Left renal cortex interstitium (tissue), 4 donors: ENCODE measurements around the gene ANKS3. TPM values are rescaled to one million over a fixed set of nuclear protein-coding genes. Genes with fewer than 3 reads are reported as not detected.
"Not testable (repeated sequence)": the region's sequence is repeated elsewhere in the genome, so short reads cannot be mapped to it uniquely, and the experiment has no call there.

Experiments
- DNase-seq, 4 donors: peaks; one replicate each; pipeline ENCODE4 v3.0.0-alpha.2; 2013; ENCODE audit warnings: low read depth in 4 of 4, low spot score in 2 of 4, missing footprints in 1 of 4
- polyA plus RNA-seq, 4 donors: library from polyadenylated mRNA; unstranded; fragments of 120-200 nt; gene quantifications; one replicate each; pipeline ENCODE4 v1.2.1, GENCODE V29; 2013; ENCODE audit not compliant: insufficient read length in 4 of 4

ANKS3 gene
- polyA plus RNA-seq, 4 donors = 18.2 to 38.7 (median 30.3) TPM

DNA sequence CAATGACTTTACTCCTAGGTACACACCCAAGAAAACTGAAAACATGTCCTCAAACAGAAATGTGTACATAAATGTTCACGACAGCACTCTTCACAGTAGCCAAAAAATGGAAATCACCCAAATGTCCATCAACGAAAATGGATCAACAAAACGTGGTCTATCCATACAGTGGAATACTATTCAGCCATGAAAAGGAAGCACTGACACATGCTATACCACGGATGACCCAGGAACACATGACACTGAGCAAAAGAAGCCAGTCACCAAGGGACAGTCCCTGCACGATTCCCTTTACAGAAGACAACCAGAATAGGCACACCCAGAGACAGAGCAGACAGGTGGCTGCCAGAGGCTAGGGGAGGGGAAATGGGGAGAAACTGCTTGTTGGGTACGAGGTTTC lies 21.6 kb upstream of the ANKS3 start:
- DNase-seq = no peak

DNA sequence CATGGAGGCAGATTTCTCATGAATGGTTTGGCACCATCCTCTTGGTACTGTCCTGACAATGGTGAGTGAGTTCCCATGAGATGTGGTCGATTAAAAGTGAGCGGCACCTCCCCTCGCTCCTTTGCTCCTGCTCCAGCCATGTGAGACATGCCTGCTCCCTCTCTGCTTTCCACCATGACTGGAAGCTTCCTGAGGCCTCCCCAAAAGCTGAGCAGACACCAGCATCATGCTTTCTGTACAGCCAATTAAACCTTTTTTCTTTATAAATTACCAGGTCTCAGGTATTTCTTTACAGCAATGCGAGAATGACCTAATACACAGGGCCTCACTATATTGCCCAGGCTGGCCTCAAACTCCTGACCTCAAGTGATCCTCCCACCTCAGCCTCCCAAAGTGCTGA lies 20.8 kb upstream of the ANKS3 start:
- DNase-seq = no peak

DNA sequence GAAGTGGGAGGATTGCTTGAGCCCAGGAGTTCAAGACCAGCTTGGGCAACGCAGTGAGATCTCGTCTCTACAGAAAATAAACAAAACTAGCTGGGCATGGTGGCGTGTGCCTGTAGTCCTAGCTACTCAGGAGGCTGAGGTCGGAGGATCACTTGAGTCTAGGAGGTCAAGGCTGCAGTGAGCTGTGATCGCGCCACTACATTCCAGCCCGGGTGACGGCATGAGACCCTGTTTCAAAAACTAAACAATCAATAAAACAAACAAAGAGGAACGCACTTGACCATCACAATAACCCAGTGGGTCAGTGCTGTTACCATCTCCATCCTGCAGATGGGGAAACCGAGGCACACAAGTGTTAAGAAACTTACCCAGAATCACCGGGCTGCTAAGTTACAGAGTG lies 19.2 kb upstream of the ANKS3 start:
- DNase-seq = no peak

DNA sequence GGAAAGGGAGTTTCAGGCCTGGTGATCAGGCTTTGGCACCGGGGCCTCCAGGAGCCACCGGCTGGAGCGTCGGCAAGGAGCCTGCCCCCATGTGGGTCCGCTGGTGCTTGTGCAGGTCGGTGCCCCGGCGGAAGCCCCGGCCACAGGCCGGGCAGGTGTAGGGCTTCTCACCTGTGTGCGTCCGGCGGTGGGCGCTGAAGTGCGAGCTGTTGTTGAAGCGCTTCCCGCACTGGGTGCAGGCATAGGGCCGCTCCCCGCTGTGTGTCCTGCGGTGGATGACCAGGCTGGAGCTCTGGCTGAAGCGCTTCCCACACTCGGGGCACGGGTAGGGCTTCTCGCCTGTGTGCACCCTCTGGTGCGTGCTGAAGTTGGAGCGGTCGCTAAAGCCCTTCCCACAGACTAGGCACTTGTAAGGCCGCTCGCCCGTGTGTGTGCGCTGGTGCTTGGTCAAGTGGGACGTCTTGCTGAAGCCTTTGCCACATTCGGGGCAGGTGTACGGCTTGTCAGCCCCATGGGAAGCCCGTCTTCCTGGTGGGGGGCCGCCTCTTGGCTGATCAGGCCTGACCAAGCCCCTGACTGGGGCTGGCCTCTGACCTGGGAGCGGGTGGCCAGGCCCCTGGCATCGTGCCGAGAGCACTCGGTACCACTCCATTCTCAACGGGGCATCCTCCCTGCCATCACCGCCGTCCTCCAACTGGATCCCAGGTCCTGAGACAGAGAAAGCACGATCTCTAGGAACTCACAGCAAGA lies 18.5 kb upstream of the ANKS3 start:
- no peak for DNase-seq

DNA sequence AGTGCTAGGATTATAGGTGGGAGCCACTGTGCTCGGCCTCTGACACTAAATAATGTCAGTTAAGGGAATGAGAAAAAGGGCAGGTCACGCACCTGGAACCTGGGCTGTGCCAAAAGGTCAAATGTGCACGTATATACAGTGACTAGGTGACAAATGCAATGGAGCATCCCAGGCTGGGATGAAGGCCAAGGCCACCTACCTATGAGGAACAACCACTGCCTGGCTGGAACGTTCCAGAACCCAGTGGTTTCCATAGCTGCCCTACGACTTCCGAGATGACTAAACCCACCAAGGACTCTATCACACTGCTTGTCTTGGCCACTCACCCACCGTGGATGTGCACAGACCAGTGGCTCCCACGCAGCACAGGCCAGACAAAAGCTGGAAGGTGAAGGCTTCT lies 16.8 kb upstream of the ANKS3 start:
- no peak for DNase-seq

DNA sequence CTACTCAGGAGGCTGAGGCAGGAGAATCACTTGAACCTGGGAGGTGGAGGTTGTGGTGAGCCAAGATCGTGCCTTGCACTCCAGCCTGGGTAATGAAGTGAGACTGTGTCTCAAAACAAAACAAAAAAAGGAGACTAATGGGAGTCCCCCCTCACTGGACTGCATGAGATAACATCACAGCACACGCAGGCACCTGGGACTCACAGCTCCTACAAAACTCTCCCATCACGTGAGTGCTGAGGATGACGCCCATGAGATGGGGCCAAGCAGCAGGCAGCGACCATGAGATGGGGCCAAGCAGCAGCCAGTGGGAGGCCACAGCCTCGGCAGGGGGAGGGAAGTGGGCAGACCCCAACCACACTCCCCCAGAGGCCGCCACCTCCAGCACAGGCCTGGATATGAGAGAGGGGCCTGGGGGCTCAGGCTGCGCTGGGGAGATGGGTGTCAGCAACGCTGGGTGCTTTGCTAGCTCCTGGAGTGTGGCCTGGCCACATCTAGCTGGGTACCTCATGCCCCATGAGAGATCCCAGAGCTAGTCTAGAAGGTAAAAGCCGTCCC lies 15.7 kb upstream of the ANKS3 start:
- no peak for DNase-seq

DNA sequence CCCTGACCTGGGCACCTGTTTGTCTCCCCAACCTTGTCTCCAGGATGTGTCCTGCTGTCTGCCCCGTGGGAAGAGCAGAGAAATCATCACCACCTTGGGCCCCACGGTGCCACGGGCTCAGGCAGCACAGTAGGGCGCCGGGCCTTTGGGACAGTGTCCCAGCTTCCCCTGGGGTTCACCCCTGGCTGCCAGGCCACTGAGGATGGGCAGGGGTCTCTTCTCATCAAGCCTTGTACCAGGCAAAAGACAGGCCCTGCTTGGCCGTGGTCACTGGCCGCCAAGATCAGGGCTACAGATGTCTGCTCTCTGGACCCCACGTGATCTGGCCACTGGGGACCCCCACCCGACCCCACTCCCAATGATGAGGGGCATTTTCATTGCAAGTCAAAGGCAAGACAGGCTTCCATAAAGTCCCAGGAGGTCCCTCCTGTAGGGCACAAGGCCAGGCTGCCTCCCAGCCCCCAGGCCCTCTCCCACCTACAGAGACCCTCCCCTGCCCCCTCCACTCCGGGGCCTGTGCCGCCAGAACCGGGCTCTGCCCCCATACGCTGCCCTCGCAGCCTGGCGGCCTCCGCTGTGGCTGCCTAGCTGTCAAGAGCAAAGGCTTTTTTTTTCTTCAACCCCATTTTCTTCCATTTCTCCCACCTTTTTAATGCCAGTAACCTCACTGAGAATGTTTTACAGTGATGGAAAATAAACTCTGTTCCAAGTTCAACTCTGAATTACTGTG lies 14.8 kb upstream of the ANKS3 start:
- DNase-seq = no peak

DNA sequence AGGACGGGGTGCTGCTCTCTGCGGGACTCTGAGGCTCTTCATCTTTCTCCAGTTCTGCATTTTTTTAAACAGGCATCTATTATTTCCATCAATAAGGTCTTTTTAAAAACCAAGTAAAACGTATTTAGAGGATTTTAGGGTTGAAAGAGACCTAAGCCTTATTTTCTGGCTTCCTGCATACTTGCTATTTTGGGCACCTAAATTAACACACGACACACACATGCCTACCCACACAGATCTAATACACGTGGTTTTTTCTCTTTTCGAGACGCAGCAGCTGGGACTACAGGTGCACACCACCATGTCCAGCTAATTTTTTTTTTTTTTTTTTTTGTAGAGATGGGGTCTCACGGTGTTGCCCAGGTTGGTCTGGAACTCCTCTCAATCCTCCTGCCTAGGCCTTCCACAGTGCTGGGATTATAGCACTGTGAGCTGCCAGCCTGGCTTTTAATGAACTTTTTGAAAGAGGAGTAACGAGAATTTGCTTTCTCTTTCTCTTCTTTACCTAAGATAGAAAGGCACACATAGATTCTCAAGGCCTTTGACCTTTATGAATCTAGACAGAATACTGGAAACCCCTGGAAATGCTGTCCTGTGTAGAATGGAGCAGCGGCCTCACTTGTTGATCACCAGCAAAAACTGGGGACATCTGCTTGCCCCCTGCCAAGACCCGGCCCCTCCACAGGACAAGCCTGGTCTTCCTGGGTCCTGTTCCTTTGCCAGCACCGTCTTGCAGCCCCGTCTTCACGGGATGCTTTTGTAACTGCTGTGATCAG lies 14.0 kb upstream of the ANKS3 start:
- no peak for DNase-seq

DNA sequence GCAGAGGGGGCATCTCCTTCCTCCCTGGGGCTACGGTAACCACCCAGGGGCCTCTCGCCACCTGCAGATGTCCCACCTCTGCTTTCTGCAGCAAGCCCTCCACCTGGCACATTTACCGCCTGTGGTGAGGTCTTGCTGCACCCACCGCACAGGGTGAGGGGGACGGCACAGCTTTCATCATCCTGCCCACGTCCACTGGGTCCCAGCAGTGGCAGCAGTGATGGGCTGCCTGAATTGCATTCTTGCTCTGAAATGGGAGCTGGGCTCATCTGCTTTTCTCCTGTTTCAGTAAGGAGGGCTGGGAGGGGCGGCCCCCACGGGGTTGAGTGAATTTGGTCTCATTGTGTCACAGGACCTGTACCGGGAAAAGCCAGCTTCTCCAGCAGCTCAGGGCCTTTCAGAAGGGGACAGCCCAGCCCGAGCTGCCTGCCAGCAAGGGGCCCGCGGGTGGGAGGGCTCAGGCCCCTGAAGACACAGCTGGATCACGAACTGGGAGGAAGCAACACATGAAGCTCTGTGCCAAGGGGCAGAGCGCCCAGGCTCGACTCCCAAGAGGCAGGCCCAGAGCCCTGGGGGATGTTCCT lies 13.0 kb upstream of the ANKS3 start:
- DNase-seq = no peak

DNA sequence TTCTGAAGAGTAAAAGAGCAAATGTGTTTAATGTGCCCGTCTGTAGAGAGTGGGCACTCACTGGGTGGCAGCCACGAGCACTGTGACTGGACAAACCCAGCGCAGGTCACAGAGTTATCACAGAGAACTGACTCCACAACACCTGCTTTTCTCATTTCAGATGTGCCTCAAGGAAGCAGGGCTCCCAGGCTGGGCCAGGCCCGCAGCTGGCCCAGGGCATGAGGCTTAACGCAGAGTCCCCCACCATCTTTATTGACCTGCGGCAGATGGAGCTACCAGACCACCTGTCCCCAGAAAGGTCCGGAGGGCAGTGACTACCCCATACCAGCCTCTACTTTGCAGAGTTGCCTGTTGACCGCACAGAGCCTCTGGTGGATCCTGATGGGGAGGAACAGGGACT lies 12.1 kb upstream of the ANKS3 start:
- no peak for DNase-seq

DNA sequence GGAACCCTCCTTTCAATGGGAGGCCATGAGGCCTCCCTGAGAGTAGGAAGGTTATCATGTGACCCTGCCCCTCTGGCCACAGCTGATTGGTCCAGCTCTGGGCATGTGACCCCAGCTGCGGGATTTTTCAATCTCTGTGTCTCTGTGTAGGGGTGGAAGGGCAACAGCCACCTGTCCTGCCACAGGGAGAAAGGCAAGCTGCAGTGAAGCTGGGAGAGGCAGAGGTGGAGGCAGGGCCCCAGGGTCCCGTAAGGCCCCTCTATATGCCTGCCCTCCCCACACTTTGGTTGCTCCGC lies 11.2 kb upstream of the ANKS3 start:
- no peak for DNase-seq

DNA sequence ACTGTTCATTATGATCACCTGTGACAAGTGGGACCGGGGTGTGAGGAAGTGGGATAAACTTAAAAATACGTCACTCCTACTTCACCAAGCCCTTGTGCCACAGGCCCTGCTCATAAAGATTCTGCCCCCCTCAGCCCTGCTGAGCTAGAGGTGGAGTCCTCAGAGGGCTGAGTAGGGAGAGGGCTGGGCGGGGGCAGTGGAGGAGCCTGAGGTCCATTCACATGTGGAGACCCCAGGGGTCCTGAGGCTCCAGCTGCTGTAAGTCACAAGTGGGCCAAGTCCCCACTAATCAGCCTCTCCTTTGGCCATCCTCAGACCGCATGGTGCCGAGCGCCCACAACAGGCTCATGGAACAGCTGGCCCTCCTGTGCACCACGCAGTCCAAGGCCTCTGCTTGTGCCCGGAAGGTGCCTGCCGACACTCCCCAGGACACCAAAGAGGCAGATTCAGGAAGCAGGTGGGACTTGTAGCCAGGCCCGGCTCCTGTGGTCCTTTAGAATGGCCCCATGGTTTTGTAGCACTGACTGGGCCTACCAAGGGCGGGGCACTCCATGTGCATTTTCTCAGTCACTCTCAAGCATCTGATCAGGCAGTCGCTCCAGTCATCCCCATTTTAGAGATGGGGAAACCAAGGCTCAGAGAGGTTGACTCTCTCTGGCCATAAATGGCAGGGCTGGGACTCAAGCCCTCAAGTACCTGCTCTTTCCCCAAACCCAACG lies 10.6 kb upstream of the ANKS3 start:
- DNase-seq = no peak

DNA sequence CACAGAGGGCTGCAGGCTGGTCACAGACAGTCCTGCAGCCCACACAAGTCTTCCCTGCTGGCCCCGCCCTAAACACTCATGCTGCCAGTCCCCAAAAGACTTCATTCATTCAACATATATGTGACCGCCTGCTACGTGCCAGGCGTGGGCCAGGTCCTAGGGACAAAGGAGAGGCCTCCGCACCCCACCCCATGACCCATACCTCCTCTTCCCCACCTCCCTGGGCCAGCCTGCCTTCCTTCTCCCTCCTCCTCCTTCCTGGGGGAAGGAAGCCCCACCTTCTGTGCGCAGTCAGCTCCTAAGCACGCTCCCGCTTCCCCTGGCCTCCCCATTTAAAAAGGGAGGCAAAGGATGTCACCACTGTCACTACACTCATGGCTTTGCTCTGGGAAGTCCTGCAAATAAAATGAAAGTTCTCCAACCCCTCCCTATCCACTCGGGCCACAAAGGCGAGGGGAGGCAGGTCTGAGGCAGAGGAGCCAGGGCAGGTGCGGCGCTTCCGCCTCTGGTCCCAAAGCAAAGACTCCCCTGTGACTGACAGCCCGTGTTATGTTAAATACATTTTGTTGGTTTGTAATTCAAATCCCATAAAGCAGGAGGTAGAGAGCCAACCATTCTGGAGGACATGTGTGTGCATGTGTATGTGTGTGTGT lies 9.3 kb upstream of the ANKS3 start:
- DNase-seq = no peak

DNA sequence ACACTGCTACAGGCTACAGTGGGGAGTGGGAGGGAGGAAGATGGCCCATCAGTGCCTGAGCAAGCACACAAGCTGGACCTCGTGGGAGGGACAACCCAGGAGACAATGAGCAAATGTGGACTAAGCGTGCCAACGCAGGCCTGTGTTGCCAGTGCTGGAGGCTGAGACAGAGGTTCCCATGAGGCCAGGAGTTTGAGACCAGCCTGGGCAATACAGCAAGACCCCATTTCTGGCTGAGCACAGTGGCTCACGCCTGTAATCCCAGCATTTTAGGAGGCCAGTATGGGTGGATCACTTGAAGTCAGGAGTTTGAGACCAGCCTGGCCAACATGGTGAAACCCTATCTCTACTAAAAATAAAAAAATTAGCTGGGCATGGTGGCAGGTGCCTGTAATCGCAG lies 4.3 kb upstream of the ANKS3 start:
- DNase-seq = not testable (repeated sequence)

DNA sequence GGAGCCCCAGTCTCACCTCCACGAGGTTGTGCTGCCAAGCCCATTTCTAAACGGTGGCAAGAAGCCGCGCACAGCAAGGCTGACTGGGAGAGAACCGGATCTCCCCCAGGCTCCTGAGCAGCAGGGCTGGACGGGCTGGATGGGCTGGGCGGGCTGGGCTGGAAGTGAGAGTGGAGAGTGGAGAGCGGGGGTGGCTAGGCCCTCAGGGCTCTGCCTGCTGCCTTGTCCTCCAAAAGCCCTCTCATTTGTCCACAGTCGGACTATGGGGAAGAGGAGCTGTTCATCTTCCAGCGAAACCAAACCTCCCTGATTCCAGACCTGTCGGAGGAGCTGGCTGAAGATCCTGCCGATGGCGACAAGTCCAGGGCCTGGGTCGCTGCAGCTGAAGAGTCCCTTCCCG lies 3.5 kb upstream of the ANKS3 start:
- no peak for DNase-seq

DNA sequence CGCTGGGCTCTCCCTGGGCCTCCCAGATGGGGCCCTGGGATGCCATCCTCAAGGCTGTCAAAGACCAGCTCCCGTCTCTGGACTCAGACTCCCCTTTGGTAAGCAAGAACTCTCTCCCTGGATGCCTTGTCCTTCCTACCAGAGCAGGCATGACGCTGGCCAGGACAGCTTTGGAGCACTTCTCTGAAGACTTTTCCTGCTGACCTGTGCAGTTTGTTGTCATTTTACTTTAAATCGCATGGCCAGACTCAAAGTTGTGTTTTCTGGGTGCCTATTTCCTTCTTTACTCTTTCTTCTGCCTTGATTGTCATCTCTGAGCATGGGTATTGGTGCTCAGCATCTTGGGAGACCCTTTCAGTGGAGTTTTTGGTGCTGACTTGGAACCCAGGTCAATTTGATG lies 2.5 kb upstream of the ANKS3 start:
- no peak for DNase-seq

DNA sequence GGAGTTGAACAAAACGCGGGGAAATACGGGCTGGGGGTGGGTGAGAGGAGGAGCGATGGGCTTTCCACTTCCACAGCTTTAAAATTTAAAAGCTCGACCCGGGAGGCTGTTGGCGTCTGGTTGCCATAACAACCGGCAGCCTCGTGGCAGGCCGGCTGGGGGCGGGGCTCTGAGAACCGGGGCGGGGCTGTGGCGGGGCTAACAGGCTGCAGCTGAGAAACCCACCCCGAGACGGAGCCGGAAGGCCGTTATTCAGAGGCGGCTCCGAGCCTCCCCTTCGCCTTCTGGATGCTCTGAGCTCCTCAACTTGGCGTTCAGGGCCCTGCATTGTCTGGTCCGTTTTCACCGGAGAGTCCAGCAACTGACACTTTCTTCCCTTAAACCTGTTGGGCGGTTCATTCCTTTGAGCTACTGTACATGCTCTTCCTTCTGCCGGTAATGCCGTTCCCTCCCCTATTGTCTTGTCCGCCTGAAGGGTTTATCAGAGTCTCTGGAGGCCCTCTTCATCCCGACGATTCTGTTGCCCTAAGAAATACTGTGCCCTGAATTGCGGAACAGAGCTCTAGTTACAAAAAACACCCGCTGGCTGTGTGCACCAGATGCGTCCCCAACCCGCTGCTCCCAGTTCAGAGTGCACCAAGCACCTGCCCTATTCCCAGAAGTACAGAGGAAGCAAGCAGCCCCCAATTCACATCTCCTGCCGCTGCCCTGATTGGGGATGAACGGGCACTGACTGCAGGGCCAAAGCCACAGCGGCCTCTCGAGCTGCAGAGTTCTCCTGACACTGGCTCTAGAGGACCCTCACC lies 862 bp upstream of the ANKS3 start:
- DNase-seq = peak in 3 of 4 donors; percentile 69 to 74 (median 71)

DNA sequence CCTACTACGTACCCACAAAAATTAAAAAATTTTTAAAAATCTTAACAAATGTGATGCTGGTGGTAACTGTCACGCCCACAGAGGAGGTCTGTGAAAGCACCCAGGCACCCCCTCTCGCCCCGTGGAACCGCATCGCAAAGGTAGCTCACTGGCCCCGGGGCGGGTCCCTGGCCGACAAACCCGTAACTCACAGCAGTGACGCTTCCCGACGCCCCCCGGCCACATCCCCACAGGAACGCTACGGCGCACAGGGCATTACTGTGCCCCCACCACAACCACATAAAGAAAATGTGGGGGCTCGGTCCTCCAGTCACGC lies 366 bp downstream of the ANKS3 start:
- DNase-seq = no peak

DNA sequence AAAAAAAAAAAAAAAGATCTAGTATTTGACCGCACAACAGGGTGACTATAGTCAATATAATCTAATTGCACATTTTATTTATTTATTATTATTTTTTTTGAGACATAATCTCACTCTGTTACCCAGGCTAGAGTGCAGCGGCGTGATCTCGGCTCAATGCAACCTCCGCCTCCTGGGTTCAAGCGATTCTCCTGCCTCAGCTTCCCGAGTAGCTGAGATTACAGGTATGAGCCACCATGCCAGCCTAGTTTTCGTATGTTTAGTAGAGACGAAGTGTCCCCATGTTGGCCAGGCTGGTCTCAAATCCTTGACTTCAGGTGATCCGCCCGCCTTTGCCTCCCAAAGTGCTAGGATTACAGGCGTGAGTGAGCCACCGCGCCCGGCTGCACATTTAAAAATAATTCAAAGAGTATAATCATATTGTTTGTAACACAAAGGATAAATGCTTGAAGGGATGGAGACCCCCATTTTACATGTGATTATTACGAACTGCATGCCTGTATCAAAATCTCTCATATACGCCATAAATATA lies 794 bp downstream of the ANKS3 start:
- DNase-seq = no peak
